ENCODE data around the gene DBN1. TPM values are rescaled to one million over a fixed set of nuclear protein-coding genes. Genes with fewer than 3 reads are reported as not detected.

DBN1 gene
- total and polyA plus RNA-seq, 2 of the 8 experiments (the other 6 are each of a cell fraction or from before 2014, with no cell fraction given), result 168 to 333 TPM

GRCh38 chr5:177496727-177497291, 23.4 kb upstream of the DBN1 start:
- Histone ChIP-seq H3K36me3 (ENCODE audit: control insufficient read depth in 2 of 4, insufficient read depth in 4 of 4, low read length in 3 of 4) (peaks cover 0 to 6% (median 5%) of the 10 kb centered on the region in 4 experiments; a peak in 4 of 8 replicates), H3K4me3 (ENCODE audit: extremely low read depth in 1 of 4, insufficient read depth in 2 of 4, low read depth in 3 of 4, low read length in 4 of 4) (peak overlapping the region; percentile 61 to 83 (median 68)), H3K27me3 (replicated peaks in 1 of 4; ENCODE audit: control insufficient read depth in 3 of 4, extremely low read depth in 1 of 4, insufficient read depth in 3 of 4, low read length in 3 of 4) (peaks cover 2 to 12% (median 11%) of the 10 kb centered on the region in 4 experiments; a peak in 6 of 7 replicates), H4K91ac (replicated peaks; ENCODE audit: insufficient read length, low read length) (peak overlapping the region; percentile 88), H2BK12ac (ENCODE audit: low read depth, low read length) (no peak overlapping the region), H3K14ac (ENCODE audit: insufficient read length) (no peak overlapping the region), H2BK5ac (ENCODE audit: low read depth, low read length) (peak overlapping the region; percentile 91; the same call in 1 of the 2 replicates), H3K9ac (replicated peaks in 1 of 4; ENCODE audit: extremely low read depth in 1 of 4, low read depth in 3 of 4, low read length in 3 of 4) (peak overlapping the region; percentile 46 to 93 (median 84)), H3K23me2 (ENCODE audit: low read depth, low read length) (peaks cover 10% of the 10 kb centered on the region), H4K5ac (ENCODE audit: insufficient read length, low read depth, low read length) (peak overlapping the region; percentile 89), H3K4ac (replicated peaks; ENCODE audit: insufficient read length, low read depth, low read length) (peak overlapping the region; percentile 93), H4K8ac (ENCODE audit: extremely low read depth, insufficient read depth, low read length) (peak overlapping the region; percentile 91), H3K9me3 (ENCODE audit: insufficient read depth in 2 of 2, low read depth in 1 of 2, low read length in 1 of 2) (no peaks in the 10 kb centered on the region), H3K79me1 (ENCODE audit: low read depth, low read length) (no peaks in the 10 kb centered on the region; the same call in 1 of the 2 replicates), H3K27ac (ENCODE audit: low read depth, low read length) (peak overlapping the region; percentile 98), H2BK20ac (ENCODE audit: low read length) (no peak overlapping the region), H3K18ac (ENCODE audit: extremely low read depth, low read length) (peak overlapping the region; percentile 91), H3K56ac (replicated peaks; ENCODE audit: insufficient read length, low read depth, low read length) (peak overlapping the region; percentile 70), H3K4me2 (ENCODE audit: insufficient read depth in 1 of 2, low read depth in 2 of 2, low read length in 2 of 2) (peak overlapping the region; percentile 88 to 91), H3K23ac (ENCODE audit: insufficient read length) (no peak overlapping the region), H2BK120ac (replicated peaks; ENCODE audit: low read depth, low read length) (no peak overlapping the region), H3K79me2 (ENCODE audit: control insufficient read depth in 1 of 2, insufficient read depth in 2 of 2, low read length in 2 of 2) (peaks cover 0 to 8% of the 10 kb centered on the region in 2 experiments; a peak in 1 of 4 replicates), H2AFZ (ENCODE audit: low read length) (no peak overlapping the region), H2BK15ac (ENCODE audit: low read length) (no peak overlapping the region; the same call in 1 of the 2 replicates), H2AK5ac (ENCODE audit: low read depth, low read length) (no peak overlapping the region), H3K4me1 (replicated peaks in 1 of 4; ENCODE audit: control insufficient read depth in 3 of 4, insufficient read depth in 4 of 4, low read length in 3 of 4) (peaks cover 0 to 31% (median 27%) of the 10 kb centered on the region in 4 experiments; a peak in 6 of 7 replicates), H4K20me1 (replicated peaks in 1 of 2; ENCODE audit: control insufficient read depth in 1 of 2, insufficient read depth in 2 of 2, low read length in 2 of 2) (peaks cover 3 to 4% of the 10 kb centered on the region in 2 experiments)
- POLR2A ChIA-PET (ENCODE audit: partially characterized antibody), result interaction anchor here (0.6 to 67.5 kb wide), 20 partner anchors 17 to 196 kb away, joined by 3 to 3349 read pairs (median 4); partner anchors contain the start of genes B4GALT7, DBN1, DDX41 and DOK3
- FAIRE-seq, result no peak
- WGBS, 2 experiments (ENCODE audit: extremely low coverage in 1 of 2, insufficient coverage in 1 of 2, insufficient read length in 1 of 2, insufficient replicate concordance in 2 of 2, low coverage in 1 of 2, low lambda C conversion rate in 2 of 2, missing lambda C conversion rate in 1 of 2), result 1% methylated on average over 14 of the region's 29 CpGs; no CpG with 5 or more reads in 1 of the 2 experiments
- peak in 1 of 2 experiments; percentile 83 for DNase-seq (ENCODE audit: low read depth in 1 of 2, low spot score in 2 of 2)
- CTCF ChIA-PET (ENCODE audit: partially characterized antibody), result interaction anchor here (0.6 to 20.8 kb wide), 13 partner anchors 7 to 388 kb away, joined by 3 to 306 read pairs (median 9); partner anchors contain the start of genes DDX41, DOK3 and PDLIM7
- no peak for TF ChIP-seq SAP30 (IDR thresholded peaks at IDR 0.05; ENCODE audit: insufficient read depth, insufficient replicate concordance, low read length)
- no peak for TF ChIP-seq BACH1 (IDR thresholded peaks at IDR 0.05; ENCODE audit: low read length)
- 0 out of 2 replicates have a peak, but pooled peaks have one; percentile 12 for TF ChIP-seq SP4 (IDR thresholded peaks at IDR 0.05; ENCODE audit: low read length)
- TF ChIP-seq RNF2 (IDR thresholded peaks at IDR 0.05; ENCODE audit: borderline replicate concordance, low read depth, low read length, missing control alignments, poor library complexity, severe bottlenecking), result no peak
- no peak for TF ChIP-seq TAF7 (optimal IDR thresholded peaks at IDR 0.05; ENCODE audit: borderline replicate concordance, low read depth, low read length)
- no peak for TF ChIP-seq ATF2 (IDR thresholded peaks at IDR 0.05; ENCODE audit: low read length)
- TF ChIP-seq CHD1 (IDR thresholded peaks at IDR 0.05; ENCODE audit: low read depth, low read length), result no peak
- TF ChIP-seq TAF1 (IDR thresholded peaks at IDR 0.05; ENCODE audit: low read depth, low read length), result peak; percentile 36; the same call in 1 of the 2 replicates
- TF ChIP-seq POLR2A (IDR thresholded peaks at IDR 0.05; ENCODE audit: control extremely low read depth in 1 of 2, low read depth in 2 of 2, low read length in 2 of 2), result peak in 1 of 2 experiments; percentile 86; a peak in 2 of 3 replicates
- TF ChIP-seq TBP (IDR thresholded peaks at IDR 0.05; ENCODE audit: low read depth, low read length), result peak; percentile 78
